ENCODE results near the gene USP3.

The USP3 gene

DNA sequence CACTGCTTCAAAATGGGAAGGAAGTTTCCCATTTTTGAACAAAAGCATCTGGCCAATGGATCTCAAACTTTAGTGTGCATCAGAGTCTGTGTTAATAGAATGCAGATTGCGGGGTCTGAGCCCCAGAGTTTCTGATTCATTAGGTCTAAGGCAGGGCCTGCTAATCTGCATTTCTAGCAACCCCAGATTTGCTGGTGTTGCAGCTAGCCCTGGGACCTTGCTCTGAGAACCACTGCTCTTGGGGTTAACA, 30.7 kb upstream of the USP3 start:
- TF ChIP-seq, protein P1, sequence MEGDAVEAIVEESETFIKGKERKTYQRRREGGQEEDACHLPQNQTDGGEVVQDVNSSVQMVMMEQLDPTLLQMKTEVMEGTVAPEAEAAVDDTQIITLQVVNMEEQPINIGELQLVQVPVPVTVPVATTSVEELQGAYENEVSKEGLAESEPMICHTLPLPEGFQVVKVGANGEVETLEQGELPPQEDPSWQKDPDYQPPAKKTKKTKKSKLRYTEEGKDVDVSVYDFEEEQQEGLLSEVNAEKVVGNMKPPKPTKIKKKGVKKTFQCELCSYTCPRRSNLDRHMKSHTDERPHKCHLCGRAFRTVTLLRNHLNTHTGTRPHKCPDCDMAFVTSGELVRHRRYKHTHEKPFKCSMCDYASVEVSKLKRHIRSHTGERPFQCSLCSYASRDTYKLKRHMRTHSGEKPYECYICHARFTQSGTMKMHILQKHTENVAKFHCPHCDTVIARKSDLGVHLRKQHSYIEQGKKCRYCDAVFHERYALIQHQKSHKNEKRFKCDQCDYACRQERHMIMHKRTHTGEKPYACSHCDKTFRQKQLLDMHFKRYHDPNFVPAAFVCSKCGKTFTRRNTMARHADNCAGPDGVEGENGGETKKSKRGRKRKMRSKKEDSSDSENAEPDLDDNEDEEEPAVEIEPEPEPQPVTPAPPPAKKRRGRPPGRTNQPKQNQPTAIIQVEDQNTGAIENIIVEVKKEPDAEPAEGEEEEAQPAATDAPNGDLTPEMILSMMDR (IDR thresholded peaks at IDR 0.05): no peak
- Histone ChIP-seq H3K9me3 (no peaks in the 10 kb centered on the region), H3K27ac (no peak overlapping the region), H3K27me3 (no peaks in the 10 kb centered on the region), H3K4me1 (ENCODE audit: control insufficient read depth in 1 of 2, insufficient read depth in 1 of 2, low read depth in 1 of 2, low read length in 1 of 2) (no peaks in the 10 kb centered on the region), H3K4me3 (ENCODE audit: low read depth in 1 of 2, low read length in 1 of 2) (no peak overlapping the region), H3K36me3 (no peaks in the 10 kb centered on the region)

- TF ChIP-seq, protein P1 (IDR thresholded peaks at IDR 0.05): no peak
- Histone ChIP-seq H3K27ac (no peak overlapping the region), H3K4me3 (ENCODE audit: low read depth in 1 of 2, low read length in 1 of 2) (no peak overlapping the region), H3K36me3 (no peaks in the 10 kb centered on the region), H3K27me3 (no peaks in the 10 kb centered on the region), H3K9me3 (no peaks in the 10 kb centered on the region), H3K4me1 (ENCODE audit: control insufficient read depth in 1 of 2, insufficient read depth in 1 of 2, low read depth in 1 of 2, low read length in 1 of 2) (no peaks in the 10 kb centered on the region)
Measured at GRCh38 chr15:63473999-63474809, 30.2 kb upstream of the USP3 start.

GRCh38 chr15:63474810-63475316, 29.5 kb upstream of the USP3 start:
- H3K27me3 ChIP-seq: no peaks in the 10 kb centered on the region
- H3K36me3 ChIP-seq: no peaks in the 10 kb centered on the region
- H3K9me3 ChIP-seq: no peaks in the 10 kb centered on the region
- no peak overlapping the region for H3K4me3 ChIP-seq (ENCODE audit: low read depth in 1 of 2, low read length in 1 of 2)
- H3K4me1 ChIP-seq (ENCODE audit: control insufficient read depth in 1 of 2, insufficient read depth in 1 of 2, low read depth in 1 of 2, low read length in 1 of 2): no peaks in the 10 kb centered on the region
- no peak overlapping the region for H3K27ac ChIP-seq
- TF ChIP-seq, protein P1 (IDR thresholded peaks at IDR 0.05): no peak

GRCh38 chr15:63475707-63476106, 28.7 kb upstream of the USP3 start:
- no peak overlapping the region for H3K27ac ChIP-seq
- no peaks in the 10 kb centered on the region for H3K9me3 ChIP-seq
- H3K36me3 ChIP-seq: no peaks in the 10 kb centered on the region
- TF ChIP-seq, protein P1 (IDR thresholded peaks at IDR 0.05): no peak
- no peak overlapping the region for H3K4me3 ChIP-seq (ENCODE audit: low read depth in 1 of 2, low read length in 1 of 2)
- no peaks in the 10 kb centered on the region for H3K27me3 ChIP-seq
- H3K4me1 ChIP-seq (ENCODE audit: control insufficient read depth in 1 of 2, insufficient read depth in 1 of 2, low read depth in 1 of 2, low read length in 1 of 2): no peaks in the 10 kb centered on the region

GRCh38 chr15:63476229-63476632, 28.2 kb upstream of the USP3 start:
- TF ChIP-seq, protein P1 (IDR thresholded peaks at IDR 0.05): no peak
- Histone ChIP-seq H3K4me3 (ENCODE audit: low read depth in 1 of 2, low read length in 1 of 2) (no peak overlapping the region), H3K27ac (no peak overlapping the region), H3K4me1 (ENCODE audit: control insufficient read depth in 1 of 2, insufficient read depth in 1 of 2, low read depth in 1 of 2, low read length in 1 of 2) (peaks cover 2 to 4% of the 10 kb centered on the region in 2 experiments), H3K36me3 (no peaks in the 10 kb centered on the region), H3K9me3 (no peaks in the 10 kb centered on the region), H3K27me3 (no peaks in the 10 kb centered on the region)
